DMS 273 treated with DMSO at 0.1 percent for 48 hours (cell line): Measurements from ENCODE around the gene NEDD4L.

Source experiments
- DNase-seq: peaks from one replicate; lab custom pipeline; 2025; lab: John Stamatoyannopoulos, UW

Gene NEDD4L

GRCh38 chr18:58212274-58212673, 168.2 kb downstream of the NEDD4L start:
- DNase-seq = no peak

- DNase-seq = no peak
Observed at GRCh38 chr18:58213440-58213839, 169.4 kb downstream of the NEDD4L start.

DNA sequence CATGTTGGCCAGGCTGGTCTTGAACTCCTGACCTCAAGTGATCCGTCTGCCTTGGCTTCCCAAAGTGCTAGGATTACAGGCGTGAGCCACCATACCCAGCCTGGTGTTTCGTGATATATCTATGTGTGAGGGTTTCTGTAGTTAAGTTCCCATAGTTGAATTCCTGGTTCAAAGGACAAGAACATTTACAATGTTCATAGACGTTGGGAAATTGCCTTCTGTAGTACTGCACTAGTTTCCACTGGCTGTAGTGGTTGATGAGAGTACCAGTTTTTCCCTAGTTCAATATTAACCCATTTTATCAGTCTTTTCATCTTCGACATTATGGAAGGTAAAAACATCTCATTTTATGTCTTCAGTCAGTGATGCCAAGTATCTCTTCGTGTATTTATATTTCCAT, 171.0 kb downstream of the NEDD4L start:
- no peak for DNase-seq

DNA sequence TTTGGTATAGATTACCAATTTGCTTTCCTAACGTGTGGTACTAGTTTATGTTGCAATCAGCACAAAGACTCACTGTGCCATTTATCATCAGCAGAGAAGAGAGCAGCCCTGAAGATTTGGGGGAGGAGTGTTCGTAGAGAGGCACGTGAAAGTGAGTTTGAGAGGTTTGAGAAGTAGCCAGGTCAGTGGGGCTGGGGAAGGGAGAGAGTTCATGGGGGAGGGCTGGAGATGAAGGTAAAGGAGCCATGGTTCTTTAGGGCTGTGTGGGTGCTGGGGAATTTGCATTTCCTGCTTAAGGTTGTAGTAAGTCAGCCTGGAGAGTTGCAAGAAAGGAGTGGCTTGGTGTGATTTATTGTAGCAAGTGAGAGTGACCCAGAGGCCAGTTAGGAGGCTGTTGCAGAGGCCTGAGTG, 172.1 kb downstream of the NEDD4L start:
- no peak for DNase-seq

GRCh38 chr18:58217052-58217451, 173.0 kb downstream of the NEDD4L start:
- no peak for DNase-seq

DNA sequence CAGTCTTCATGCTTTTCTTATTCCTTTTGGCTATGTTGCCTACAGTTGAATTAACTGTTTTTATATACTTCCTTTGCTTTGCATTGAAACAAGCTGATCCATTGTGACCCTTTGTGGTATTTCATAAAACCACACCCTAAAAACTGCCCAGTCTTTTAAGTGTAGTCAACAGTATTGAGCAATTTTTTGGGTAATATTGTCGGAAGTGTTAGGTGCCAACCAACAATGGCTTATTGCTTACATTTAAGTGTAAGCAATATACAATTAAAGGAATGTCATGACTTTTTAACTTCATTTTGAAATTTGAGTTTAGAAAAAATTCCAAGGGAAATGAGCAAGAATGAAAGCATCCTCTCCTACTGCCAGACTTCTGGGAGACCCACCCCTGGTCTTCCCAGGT, 174.1 kb downstream of the NEDD4L start:
- DNase-seq = no peak

DNA sequence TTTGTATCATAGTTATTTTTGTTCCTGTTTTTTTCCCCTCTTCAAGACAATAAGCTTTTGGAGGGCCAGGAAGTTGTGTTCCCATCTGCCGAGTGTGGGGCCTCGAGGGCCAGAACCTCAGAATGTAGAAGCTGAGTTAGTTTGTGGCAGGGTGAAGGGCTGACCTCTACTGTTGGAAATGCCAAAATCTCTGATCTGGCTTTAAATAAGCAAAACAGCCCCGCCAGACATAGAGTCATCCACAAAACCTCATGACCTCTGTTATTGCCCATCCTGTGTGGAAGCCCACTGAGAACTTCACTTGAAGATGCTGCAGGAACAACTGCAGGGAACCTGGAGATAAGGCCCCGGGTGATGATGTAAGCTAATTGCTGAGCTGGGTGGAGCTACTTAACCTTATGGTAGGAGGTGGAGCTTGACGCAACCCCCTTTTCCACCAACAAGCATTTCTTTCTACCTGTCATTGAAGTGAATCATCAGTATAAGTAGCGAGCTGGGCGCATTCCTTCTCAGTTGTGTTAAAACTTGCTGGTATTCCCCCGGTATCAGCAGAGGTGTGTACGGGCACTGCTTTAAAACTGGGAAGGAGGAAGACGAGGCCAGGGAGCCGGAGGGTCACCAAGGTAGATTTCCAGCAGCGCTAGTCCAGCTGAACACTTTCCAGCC, 177.2 kb downstream of the NEDD4L start:
- DNase-seq = no peak

GRCh38 chr18:58222432-58223125, 178.6 kb downstream of the NEDD4L start:
- DNase-seq = no peak

DNA sequence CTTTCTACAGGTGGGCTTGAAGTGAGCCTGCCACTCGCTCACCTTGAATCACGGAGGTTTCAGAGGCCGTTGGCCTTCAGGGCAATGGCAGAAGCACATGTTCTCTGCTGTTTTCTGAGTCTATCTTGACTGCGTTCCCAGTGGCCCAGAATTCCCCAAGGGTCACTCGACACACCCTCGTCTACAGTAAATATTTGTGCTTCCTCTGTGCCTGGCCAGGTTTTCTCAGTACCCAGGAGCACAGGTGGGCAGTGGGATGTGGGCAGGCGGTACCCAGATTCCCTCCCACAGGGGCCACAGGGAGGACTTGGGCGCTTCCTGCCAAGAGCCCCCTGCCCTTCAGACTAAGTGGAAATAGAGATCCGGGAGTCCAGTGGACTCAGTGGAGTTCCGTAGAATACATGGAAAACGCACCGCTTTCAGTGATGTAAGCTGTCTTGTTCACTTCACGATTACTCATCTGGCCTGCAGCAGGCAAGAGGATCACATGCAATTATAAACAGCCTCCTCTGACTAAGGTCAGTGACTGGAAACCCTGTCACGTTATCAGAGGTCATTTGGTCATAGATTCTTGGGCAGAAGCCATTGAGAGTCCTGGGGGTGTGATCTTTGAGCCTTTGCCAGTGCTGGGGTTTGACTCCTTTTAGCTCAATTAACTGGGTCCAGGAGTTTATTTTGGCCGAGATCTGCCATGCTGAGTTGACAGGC, 179.8 kb downstream of the NEDD4L start:
- DNase-seq = no peak

DNA sequence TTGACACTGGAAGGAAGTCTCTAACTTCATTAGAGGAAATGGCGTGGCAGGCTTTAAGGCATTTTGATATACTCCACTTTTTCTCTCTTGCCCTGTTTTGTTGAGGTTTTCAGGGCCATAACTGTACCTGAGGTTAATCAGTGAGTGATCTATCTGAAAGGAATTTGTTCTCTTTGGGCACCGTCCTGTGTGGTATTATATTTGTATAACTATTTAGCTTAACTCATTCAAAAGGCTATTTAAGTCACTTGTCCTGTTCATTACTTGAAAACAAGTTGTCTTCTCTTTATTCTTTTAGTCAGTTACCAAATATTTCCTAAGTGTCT, 180.4 kb downstream of the NEDD4L start:
- DNase-seq = no peak

GRCh38 chr18:58225101-58225500, 181.1 kb downstream of the NEDD4L start:
- no peak for DNase-seq

- DNase-seq = no peak
Observed at GRCh38 chr18:58226429-58226828, 182.4 kb downstream of the NEDD4L start.

- DNase-seq = no peak
Observed at GRCh38 chr18:58227361-58227930, 183.4 kb downstream of the NEDD4L start.

DNA sequence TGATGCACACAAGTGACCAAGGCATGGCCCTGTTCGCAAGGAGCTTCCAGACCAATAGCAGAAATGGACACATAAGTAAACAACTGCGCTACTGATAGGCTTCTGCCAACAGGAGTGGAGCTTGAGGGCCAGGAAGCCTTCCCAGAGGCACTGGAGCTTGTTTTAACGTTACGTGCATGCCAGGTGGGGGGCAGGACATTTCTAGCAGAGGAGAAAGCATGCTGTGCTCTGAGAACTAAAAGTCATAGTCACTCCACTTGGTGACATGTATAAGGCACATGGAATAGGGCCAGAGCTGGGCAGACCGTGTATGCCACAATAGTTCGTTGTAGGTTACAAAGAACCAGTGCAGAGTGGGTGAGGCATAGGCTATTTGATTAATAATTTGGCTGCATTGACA, 184.2 kb downstream of the NEDD4L start:
- DNase-seq = no peak

DNA sequence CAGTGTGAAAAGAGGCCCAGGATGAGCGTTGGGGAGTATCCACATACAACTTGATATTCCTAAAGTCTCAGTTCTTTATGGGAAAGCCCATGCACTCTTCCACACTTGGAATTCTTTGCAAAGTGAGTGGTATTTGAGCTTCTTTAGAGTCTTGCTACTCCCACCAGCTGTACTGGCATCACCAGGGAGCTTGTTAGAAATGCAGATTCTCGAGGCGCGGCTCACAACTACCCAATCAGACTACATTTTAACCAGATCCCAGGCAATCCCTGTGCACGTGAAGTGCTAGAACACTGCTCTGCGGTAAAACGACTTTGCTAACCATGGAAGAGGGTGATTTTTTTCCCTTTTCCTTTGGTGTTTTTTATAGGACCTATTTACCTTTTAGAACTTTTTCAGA, 184.7 kb downstream of the NEDD4L start:
- DNase-seq = no peak

GRCh38 chr18:58229162-58229561, 185.1 kb downstream of the NEDD4L start:
- peak; percentile 6 for DNase-seq

- DNase-seq = no peak
Observed at GRCh38 chr18:58230438-58231179, 186.6 kb downstream of the NEDD4L start.

DNA sequence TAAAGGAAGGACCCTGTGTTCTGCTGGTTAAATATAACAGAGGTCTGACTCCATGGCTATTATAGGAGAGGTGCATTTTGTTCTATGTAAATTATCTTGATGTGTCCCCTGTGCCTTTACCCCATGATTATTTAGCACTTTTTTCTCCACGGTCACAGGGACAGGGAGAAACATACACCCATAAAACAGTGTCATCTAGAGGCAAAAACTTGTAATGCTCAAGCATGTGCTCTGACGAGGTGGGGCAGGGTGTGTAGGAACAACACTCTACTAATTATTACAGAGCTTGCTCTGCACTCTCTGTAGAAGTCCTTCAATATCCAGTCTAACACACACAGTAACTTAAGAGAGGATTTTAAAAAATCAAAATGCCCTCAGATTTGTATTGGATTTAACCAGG, 187.9 kb downstream of the NEDD4L start:
- no peak for DNase-seq

GRCh38 chr18:58232668-58233067, 188.6 kb downstream of the NEDD4L start:
- no peak for DNase-seq

GRCh38 chr18:58234359-58234741, 190.3 kb downstream of the NEDD4L start:
- DNase-seq = no peak

GRCh38 chr18:58235001-58235436, 191.0 kb downstream of the NEDD4L start:
- DNase-seq = no peak

DNA sequence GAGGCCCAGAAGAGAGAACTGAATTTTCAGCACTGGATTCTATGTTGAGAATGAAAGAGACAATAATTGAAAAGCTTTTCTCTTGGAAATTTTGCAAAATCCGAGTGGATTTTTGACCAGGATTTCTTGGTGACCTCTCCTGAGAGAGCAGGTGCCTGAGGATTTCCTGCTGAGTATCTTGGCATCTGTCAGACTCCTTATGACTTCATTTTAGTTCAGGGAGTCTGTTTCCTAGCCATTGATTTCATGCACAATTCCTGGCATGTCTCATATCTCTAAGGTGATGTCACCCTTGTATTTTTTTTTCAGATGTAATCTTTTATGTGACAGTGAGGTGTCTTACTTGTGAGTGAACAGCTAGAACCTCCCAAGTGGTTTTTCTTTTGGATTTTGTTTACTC, 195.9 kb downstream of the NEDD4L start:
- no peak for DNase-seq
